Ascending aorta (tissue), 2 donors: ENCODE data around the gene ADA. TPM values are rescaled to one million over a fixed set of nuclear protein-coding genes. Genes with fewer than 3 reads are reported as not detected.
"Not testable (repeated sequence)": the region's sequence is repeated elsewhere in the genome, so short reads cannot be mapped to it uniquely, and the experiment has no call there.

Source experiments
- DNase-seq, 2 donors: peaks; one replicate each; pipeline ENCODE4 v3.0.0-alpha.2; 2019; ENCODE audit warnings: low spot score in 2 of 2
- H3K27ac ChIP-seq, 2 donors: fragments of 200-600 bp; sonication (generic); one replicate each; pipeline ENCODE4 v1.5.1; 2016 to 2017; ENCODE audit warnings: mild to moderate bottlenecking in 1 of 2
- H3K27me3 ChIP-seq: fragments of 200-600 bp; sonication (generic); one replicate; pipeline ENCODE4 v1.5.1; 2017
- H3K36me3 ChIP-seq, 2 donors: fragments of 200-600 bp; sonication (generic); one replicate each; pipeline ENCODE4 v1.5.1; 2016
- H3K4me1 ChIP-seq, 2 donors: fragments of 200-600 bp; sonication (generic); one replicate each; pipeline ENCODE4 v1.5.1; 2016 to 2017; ENCODE audit warnings: mild to moderate bottlenecking in 1 of 2
- H3K4me3 ChIP-seq, 2 donors: fragments of 200-600 bp; sonication (generic); one replicate each; pipeline ENCODE4 v1.5.1; 2016 to 2017; ENCODE audit warnings: mild to moderate bottlenecking in 1 of 2
- H3K9me3 ChIP-seq, 2 donors: fragments of 200-600 bp; sonication (generic); one replicate each; pipeline ENCODE4 v1.5.1; 2016
- CTCF ChIP-seq, 3 experiments: fragments of 200-600 bp in 2 of 3; fragments of 450-650 bp in 1 of 3; sonication (generic) in 2 of 3; IDR thresholded peaks; one replicate each; pipeline ENCODE4 v1.5.1; 2016 to 2019; ENCODE audit warnings: antibody characterized with exemption in 3 of 3, mild to moderate bottlenecking in 1 of 3, moderate library complexity in 1 of 3
- intact Hi-C: fragments of 100-400 bp; cut with DNase I; formaldehyde crosslinking; loops from one replicate; pipeline ENCODE4 v1.15.1; 2023
- total RNA-seq: library from RNA; depleted of rRNA; stranded (reverse); fragments of >200 nt; gene quantifications from one replicate; pipeline ENCODE4 v1.1.0, GENCODE V29; 2016

The ADA gene
- total RNA-seq, 1 donor from 2014 or later = 0.75 TPM

- Histone ChIP-seq H3K4me1 (peaks cover 0 to 5% of the 10 kb centered on the region in 2 donors), H3K27me3 (no peaks in the 10 kb centered on the region), H3K27ac (no peak overlapping the region), H3K9me3 (no peaks in the 10 kb centered on the region), H3K4me3 (no peak overlapping the region), H3K36me3 (no peaks in the 10 kb centered on the region)
- no peak for DNase-seq
- intact Hi-C loops = loop anchor here (5.0 to 10.0 kb wide), 2 partner anchors 199 to 299 kb away; no protein-coding TSS in a partner anchor
- TF ChIP-seq CTCF (IDR thresholded peaks at IDR 0.05) = peak in 2 of 3 experiments; percentile 34 to 46
Measured at GRCh38 chr20:44683263-44684046, 32.0 kb upstream of the ADA start.

GRCh38 chr20:44681796-44682566, 30.5 kb upstream of the ADA start:
- H3K4me1 ChIP-seq = peaks cover 0 to 5% of the 10 kb centered on the region in 2 donors
- H3K36me3 ChIP-seq = no peaks in the 10 kb centered on the region
- no peak for TF ChIP-seq CTCF (IDR thresholded peaks at IDR 0.05)
- DNase-seq = no peak
- intact Hi-C loops = loop anchor here (5.0 to 10.0 kb wide), 2 partner anchors 200 to 297 kb away; no protein-coding TSS in a partner anchor
- H3K27me3 ChIP-seq = no peaks in the 10 kb centered on the region
- no peak overlapping the region for H3K27ac ChIP-seq
- H3K9me3 ChIP-seq = no peaks in the 10 kb centered on the region
- H3K4me3 ChIP-seq = no peak overlapping the region

GRCh38 chr20:44678990-44679611, 27.6 kb upstream of the ADA start:
- intact Hi-C loops = no loop called here
- H3K27me3 ChIP-seq = no peaks in the 10 kb centered on the region
- TF ChIP-seq CTCF (IDR thresholded peaks at IDR 0.05) = no peak
- no peaks in the 10 kb centered on the region for H3K36me3 ChIP-seq
- DNase-seq = no peak
- H3K27ac ChIP-seq = no peak overlapping the region
- H3K4me3 ChIP-seq = no peak overlapping the region
- H3K9me3 ChIP-seq = no peaks in the 10 kb centered on the region
- no peaks in the 10 kb centered on the region for H3K4me1 ChIP-seq

GRCh38 chr20:44678242-44678641, 26.7 kb upstream of the ADA start:
- intact Hi-C loops = no loop called here

GRCh38 chr20:44672318-44672902, 20.9 kb upstream of the ADA start:
- H3K9me3 ChIP-seq, H3K27ac ChIP-seq, H3K4me3 ChIP-seq, H3K36me3 ChIP-seq, DNase-seq, intact Hi-C loops, H3K4me1 ChIP-seq, H3K27me3 ChIP-seq: not testable (repeated sequence)

More at GRCh38 chr20:44678242-44678641, 26.7 kb upstream of the ADA start:
- Histone ChIP-seq H3K9me3 (no peaks in the 10 kb centered on the region), H3K36me3 (no peaks in the 10 kb centered on the region), H3K4me3 (no peak overlapping the region), H3K27ac (no peak overlapping the region), H3K27me3 (no peaks in the 10 kb centered on the region), H3K4me1 (no peaks in the 10 kb centered on the region)
- no peak for DNase-seq
- TF ChIP-seq CTCF (IDR thresholded peaks at IDR 0.05) = no peak

GRCh38 chr20:44671541-44671940, 20.0 kb upstream of the ADA start:
- H3K27ac ChIP-seq, H3K9me3 ChIP-seq, intact Hi-C loops, DNase-seq, H3K4me3 ChIP-seq, H3K36me3 ChIP-seq, H3K4me1 ChIP-seq, H3K27me3 ChIP-seq: not testable (repeated sequence)

- DNase-seq, intact Hi-C loops, H3K27ac ChIP-seq, H3K36me3 ChIP-seq, H3K4me1 ChIP-seq, H3K4me3 ChIP-seq, H3K9me3 ChIP-seq, H3K27me3 ChIP-seq: not testable (repeated sequence)
Measured at GRCh38 chr20:44670851-44671250, 19.4 kb upstream of the ADA start.
